ENCODE results near the gene YIPF2. TPM values are rescaled to one million over a fixed set of nuclear protein-coding genes. Genes with fewer than 3 reads are reported as not detected.

Gene YIPF2
- total RNA-seq, 1 donor from 2014 or later: 35.9 TPM

DNA sequence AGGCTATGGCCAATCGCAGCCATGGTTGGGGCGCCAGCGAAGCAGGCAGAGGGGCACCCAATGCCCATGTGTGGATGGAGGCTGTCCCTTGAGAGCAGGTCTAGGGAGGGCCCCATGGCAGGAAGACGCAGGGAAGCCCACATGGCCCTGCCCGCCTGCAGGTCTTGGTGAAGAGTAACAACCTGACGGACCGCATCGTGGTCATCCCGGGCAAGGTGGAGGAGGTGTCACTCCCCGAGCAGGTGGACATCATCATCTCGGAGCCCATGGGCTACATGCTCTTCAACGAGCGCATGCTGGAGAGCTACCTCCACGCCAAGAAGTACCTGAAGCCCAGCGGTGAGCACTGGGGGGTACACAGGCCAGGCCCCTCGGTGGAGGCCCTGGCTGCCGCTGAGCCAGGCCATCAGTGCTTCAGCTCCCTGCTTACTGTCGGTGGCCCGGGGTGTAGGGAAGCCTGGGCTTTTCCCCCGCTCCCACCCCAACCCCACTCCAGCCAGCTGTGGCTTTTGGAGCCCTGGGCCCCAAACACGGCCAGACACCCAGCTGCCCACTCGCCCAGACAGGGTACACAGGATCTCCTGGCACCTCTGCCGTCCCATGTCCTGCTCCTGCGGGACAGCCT, 14.6 kb downstream of the YIPF2 start:
- no peak for DNase-seq (ENCODE audit: low spot score in 2 of 2)
- no peak for FAIRE-seq

DNA sequence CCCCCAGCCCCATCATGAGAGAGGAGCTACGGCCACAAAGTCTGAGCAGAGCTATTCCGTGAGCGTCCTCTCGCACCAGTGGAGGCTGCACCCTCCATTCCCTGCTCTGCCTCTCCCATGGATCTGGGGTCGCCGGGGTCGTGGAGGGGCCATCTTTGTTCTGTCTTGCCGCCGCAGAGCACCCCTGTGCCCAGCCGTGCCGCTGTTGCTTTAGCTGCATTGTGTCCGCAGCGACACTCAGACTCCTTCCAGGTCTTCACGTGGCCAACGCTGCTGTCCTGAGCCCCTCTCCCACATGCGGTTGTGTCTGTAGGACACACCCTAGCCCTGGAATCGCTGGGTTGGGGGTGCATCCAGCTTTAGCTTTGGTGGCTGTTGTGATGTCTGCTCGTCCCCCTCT, 15.8 kb downstream of the YIPF2 start:
- FAIRE-seq (no peak), DNase-seq (ENCODE audit: low spot score in 2 of 2) (no peak)

DNA sequence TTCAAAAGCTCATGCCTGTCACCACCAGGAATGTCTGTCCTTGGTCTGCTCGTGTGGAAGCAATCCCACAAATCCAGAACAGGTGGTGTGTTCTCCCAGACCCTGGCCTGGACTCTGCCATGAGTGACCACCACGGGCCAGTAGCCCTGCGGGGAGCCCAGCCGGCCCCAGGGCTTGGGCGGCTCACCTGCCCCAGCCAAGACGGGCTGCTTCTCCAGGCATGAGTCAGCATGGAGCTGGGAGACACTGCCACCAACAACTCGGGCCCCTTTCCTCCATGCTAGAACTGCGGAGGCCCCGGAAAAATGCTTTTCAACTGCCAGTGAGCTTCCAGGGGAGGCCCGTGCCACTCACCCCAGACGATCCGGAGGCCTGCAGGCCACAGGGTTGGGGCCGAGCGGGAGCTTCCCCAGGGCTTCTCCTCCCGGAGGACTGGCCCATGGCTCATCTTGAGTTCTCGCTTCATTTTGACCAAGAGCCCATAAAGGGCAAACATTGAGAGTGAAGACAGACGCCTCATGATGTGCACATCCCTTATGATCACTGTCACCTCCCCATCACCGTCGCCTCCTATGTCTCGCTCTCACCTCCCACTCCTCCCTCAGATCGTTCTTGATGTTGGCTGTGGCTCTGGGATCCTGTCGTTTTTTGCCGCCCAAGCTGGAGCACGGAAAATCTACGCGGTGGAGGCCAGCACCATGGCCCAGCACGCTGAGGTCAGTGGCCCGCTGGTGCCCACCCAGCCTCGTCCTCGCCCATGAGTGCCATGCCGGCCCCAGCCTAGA, 16.7 kb downstream of the YIPF2 start:
- no peak for DNase-seq (ENCODE audit: low spot score in 2 of 2)
- no peak for FAIRE-seq

DNA sequence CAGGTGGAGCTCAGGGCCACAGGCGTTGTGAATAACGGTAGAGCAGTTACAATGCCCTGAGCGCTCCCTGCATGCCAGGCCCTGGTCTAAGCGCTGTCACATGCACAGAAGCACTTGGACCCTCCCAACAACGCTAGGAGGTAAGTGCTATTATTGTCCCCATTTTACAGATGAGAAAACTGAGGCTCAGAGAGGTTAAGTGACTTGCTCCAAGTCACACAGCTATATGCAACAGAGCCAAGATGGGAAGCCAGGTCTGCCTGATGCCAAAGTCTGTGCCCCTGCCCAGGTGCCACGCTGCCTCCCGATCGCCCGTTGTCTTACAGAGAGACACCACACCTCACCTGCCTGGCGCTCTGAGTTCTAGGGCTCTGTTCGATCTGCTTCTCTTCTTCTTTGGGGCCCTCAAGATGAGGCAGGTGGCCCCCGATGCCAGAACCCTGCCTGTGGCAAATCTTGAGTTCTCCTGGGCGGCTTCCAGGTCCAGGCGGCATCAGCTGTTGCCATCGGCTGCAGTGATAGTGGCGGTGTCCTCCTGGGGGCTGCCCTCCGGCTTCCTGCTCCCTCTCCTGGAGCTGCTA, 20.0 kb downstream of the YIPF2 start:
- no peak for FAIRE-seq
- DNase-seq (ENCODE audit: low spot score in 2 of 2): no peak

DNA sequence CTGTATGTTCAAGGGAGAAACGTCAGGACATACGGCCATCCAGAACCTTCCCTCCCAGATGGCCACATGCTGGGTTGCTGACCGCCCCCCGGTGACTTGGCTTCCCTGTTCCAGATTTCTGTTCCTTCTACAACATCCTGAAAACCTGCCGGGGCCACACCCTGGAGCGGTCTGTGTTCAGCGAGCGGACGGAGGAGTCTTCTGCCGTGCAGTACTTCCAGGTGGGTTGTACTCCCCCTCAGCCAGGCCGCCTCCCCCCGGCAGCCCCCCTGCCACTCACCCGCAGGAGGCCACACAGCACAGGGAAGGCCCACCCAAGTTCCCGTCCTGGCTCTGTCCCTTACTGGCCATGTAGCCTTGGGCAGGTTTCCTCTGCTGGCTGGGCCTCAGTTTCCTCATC, 20.5 kb downstream of the YIPF2 start:
- DNase-seq (ENCODE audit: low spot score in 2 of 2): no peak
- no peak for FAIRE-seq

DNA sequence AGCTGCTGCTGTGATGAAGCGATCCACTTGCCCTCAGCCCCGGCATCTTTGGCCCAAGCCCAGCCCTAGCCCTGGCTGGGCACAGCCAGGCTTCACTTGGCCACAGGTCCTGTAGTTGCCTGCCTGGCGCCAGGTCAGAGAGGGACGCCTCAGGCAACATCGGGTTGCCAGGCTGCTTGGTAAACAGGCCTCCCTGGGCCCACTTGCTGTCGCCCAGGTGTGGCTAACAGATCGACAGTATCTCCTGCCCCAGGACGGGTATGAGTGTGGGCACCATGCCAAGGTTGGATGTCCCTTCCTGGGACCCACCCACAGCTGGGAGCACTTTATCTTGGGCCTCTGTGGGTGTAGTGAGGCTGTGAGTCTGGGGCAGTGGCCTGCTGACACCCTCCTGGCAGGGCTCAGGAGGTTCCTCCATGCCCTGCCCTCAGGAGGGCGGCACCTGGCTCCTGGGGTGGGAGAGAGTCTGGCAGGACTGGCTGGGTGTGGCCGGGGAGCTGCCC, 29.2 kb downstream of the YIPF2 start:
- no peak for DNase-seq (ENCODE audit: low spot score in 2 of 2)
- no peak for FAIRE-seq

DNA sequence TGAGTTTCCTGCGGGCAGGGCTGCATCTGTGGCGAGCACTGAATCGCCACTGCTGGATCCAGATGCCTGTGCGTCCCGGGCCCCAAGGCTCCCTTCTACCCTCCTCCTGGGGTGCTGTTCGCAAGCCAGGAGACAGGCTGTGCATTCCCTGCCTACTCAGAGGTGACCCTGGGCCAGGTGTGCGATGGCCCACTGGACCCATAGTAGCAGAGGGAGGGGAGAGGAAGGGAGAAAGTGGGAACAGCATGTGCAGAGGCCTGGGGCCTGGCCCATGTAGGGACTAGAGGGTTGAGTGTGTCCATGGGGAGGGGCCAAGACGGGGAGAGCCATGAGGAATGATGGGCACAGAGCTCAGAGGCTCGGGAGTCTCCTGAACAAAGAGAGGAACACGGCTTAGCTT, 29.8 kb downstream of the YIPF2 start:
- FAIRE-seq (no peak), DNase-seq (ENCODE audit: low spot score in 2 of 2) (no peak)

DNA sequence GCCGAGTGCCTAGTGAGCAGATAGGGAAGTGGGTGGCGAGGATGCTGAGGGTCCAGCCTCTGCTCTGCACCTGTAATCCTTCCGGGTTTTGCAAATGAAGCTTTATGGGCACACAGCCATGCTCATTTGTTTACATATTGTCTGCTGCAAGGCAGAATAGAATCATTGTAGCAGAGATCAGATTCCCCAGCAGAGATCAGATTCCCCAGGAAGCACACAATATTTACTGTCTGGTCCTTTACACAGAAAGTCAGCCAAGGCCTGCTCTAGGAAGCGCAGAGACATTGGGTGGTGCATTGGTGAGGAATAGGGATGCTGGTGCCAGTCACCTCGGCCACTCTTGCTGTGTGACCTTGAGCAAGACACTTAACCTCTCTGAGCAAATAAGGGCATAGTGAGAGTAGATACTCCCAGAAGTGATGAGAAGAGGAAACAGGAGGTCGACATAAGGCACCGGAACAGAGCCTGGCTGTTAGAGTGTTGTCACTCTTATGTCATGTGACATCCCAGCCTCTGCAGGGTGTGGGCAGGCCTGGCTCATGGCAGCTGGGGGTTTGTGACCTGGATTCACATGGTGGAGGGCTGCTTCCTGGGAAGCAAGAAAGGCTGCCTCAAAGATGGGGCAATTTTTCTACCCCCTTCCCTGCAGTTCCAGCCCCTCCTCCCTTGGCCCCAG, 31.4 kb downstream of the YIPF2 start:
- no peak for DNase-seq (ENCODE audit: low spot score in 2 of 2)
- no peak for FAIRE-seq

DNA sequence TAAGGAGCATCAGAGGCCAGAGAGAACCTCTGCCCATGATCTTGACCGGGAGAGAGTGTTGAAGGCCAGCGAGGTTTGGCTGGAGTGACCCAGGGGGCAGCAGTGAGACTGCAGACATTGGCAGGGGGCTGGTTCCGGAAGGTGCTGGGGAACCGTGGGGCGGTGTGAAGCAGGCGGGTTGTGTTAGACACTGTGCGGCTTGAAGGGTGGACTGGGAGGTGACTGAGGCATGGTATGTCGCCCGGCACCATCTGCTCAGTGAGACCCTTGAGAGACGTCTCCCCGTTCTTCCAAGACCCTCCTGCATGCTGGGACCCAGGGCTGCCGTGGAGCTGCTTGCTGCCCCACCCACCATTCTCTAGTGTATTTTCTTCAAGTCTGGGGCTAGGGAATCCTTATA, 32.5 kb downstream of the YIPF2 start:
- no peak for FAIRE-seq
- no peak for DNase-seq (ENCODE audit: low spot score in 2 of 2)

DNA sequence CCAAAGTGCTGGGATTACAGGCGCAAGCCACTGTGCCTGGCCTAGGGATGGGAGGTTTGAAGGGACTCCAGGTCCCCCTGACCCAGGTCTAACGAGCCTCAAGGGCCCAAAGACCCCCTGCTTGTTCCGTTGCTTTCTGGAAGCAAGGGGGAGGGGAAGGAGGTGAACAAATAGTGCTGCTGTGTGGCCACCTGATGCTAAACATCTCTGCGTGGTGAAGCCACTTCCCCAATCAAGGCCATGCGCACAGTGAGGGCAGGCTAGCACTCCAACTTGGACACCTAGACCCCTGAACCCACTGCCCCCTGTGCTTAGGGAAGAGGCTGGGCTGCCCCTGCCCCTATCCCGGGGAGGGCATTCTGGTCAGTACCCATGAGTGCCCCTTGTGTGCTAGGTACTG, 33.1 kb downstream of the YIPF2 start:
- DNase-seq (ENCODE audit: low spot score in 2 of 2) (no peak), FAIRE-seq (no peak)

DNA sequence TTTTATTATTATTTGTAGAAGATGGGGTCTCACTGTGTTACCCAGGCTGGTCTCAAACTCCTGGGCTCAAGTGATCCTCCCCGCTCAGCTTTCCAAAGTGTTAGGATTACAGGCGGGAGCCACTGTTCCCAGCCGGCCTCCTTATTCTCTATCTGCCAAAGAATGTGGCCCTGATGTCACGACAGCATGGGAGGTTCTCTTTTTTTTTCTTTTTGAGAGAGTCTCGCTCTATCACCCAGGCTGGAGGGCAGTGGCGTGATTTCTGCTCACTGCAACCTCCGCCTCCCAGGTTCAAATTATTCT, 33.6 kb downstream of the YIPF2 start:
- FAIRE-seq (no peak), DNase-seq (ENCODE audit: low spot score in 2 of 2) (no peak)

DNA sequence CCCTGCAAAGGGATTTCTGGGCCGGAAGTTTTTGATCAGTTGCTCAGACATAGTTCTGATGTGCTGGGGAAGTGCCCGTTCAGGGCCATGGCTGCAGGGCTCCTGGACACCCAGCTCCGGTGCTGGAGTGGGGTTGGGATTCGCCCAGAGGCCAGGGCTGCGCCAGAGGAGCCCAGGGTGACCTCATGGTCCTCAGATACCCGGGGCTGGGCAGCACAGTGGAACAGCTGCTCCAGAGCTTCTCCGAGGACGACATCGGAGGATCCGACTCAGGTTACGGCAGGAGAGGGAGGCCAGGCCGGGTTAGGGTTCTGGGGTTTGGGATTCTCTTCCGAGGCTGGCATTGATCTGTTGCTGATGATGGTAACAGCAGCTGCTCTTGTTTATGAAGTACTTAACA, 36.2 kb downstream of the YIPF2 start:
- FAIRE-seq: no peak
- no peak for DNase-seq (ENCODE audit: low spot score in 2 of 2)

DNA sequence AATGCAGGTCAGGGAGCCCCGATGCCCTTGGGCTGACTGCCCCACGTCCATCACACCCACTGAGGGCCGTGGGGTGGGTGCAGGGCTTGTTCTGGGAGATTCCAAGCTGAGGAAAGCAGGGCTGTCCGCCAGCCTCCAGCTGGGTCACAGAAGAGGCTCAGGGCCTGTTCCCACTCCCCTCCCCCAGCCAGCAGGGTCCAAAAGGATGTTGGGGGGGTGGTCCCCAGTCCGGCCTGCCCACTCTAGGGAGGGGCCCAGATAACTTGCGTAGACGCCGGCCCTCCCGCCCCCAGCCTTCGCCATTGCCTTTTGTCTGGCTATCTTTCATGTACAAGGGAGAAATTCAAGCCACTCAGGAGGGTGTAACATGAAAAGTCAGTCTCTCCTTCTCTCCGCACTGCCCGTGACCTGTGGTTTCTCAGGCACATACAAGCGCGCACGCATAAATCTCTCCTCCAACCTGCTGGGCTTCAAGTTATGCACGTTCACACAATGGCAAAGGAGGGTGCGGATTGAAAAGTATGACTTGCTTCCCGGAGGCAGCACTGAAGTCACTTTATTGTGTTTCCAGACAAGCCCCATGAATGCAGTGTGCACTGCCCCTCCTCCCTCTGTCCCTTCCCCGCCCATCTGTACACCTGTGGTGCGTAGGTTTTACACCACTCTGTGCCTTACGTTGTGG, 36.9 kb downstream of the YIPF2 start:
- FAIRE-seq (no peak), DNase-seq (ENCODE audit: low spot score in 2 of 2) (no peak)

DNA sequence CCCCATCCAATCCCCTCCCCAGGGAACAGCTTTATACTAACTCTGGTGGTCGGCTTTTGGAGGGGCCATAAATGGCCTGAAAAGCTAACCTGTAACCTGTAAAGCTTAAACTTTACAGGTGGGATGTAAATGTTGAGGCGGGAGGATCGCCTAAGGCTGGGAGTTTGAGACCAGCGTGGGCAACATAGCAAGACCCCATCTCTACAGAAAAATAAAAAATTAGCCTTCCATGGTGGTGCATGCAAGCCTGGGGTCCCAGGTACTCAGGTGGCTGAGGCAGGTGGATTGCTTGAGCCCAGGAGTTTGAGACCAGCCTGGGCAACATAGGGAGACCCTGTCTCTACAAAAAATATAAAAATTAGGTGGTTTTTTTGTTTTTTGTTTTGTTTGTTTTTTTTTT, 38.6 kb downstream of the YIPF2 start:
- FAIRE-seq: no peak
- DNase-seq (ENCODE audit: low spot score in 2 of 2): no peak

DNA sequence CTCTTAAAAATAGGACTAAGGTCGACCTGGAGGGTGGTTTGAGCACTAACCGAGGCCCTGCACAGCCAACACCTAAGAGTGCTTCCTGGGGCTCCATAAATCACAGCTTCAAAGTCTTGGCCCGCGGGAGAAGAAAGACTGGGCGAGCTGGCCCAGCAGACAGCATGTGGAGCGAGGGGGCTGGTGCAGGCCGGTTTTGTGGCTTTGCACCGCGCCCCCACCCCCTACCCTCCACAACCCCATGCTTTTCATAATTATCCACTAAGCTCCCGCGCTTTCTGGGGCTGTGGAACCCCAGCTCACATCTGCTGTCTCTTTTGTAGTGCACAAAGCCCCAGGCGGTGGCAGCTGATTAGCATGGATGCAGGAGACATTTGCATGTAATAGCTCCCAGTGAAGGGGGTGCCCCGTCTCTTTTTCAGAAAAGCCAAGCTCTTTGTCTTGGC, 40.0 kb downstream of the YIPF2 start:
- FAIRE-seq (no peak), DNase-seq (ENCODE audit: low spot score in 2 of 2) (no peak)

DNA sequence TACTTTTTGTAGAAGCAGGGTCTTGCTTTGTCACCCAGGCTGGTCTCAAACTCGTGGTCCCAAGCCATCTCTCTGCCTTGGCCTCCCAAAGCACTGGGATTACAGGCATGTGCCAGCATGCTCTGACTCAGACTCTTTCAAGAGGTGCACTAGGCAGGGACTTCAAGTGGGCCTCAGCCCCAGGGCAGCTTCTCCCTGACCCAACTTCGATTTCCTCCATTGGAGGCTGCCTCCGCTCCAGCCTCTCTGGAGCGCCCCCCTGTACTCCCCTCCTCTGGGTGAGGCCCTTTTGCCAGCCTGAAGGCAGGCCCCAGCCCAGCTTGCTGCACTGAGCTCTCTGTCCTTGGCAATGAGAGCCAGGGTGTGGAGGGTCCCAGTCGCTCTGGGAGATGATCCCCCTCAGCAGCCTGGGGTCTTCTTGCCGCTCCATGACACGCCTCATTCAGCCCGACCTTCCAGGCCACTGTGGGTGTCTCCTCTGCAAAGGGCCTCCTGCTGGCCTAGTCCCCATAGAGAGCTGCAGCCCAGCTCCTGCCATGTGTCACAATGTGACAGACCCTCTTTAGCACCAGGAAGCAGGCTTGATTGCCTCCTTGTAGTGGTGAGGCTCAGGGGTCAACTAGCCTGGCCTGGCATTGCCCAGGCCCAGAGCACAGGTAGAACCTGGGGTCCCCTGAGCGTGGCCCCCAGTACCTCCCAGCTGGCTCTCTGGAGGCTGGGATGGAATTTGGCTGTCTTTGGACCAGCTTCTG, 40.6 kb downstream of the YIPF2 start:
- no peak for FAIRE-seq

DNA sequence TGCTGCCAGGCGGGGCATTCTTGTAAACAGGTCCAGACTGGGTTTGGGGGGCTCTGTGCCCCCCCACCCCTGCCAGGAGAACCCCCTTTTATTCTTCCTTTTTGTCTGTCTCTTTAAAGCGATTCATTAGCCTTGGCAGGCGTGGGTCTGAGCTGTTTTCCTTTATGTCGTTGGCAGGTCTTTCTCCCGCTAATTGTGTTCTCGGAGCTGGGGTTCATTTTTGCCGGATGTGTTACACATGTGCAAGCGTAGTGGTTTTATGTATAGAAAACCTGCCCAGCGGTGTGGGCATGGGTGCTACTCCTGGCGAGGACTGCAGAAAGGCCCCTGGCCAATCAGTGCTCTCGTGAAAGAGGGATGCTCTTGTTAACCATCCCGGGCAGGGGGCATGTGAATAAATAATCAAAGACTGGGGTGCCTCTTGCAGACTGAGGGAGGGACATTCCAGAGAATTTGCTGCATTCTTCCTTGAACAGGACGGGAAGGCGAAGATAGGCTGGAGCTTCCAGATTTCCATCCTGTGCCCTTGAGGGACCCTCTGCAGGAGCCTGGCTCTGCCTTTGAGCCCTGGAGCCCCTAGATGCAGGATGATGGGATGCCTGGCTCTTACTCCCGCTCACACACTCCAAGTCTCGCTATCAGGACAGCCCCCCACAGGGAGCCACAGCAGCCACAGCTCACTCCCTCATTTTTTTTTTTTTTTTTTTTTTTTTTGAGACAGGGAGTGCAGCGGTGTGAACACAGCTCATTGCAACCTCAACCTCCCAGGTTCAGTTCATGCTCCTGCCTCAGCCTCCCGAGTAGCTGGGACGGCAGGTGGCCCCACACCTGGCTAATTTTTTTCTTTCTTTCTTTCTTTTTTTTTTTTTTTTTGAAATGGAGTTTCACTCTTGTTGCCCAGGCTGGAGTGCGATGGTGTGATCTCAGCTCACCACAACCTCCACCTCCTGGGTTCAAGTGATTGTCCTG, 43.0 kb downstream of the YIPF2 start:
- DNase-seq (ENCODE audit: low spot score in 2 of 2) (no peak), FAIRE-seq (no peak)

More for the DNA sequence above, 40.6 kb downstream of the YIPF2 start:
- DNase-seq (ENCODE audit: low spot score in 2 of 2): no peak

DNA sequence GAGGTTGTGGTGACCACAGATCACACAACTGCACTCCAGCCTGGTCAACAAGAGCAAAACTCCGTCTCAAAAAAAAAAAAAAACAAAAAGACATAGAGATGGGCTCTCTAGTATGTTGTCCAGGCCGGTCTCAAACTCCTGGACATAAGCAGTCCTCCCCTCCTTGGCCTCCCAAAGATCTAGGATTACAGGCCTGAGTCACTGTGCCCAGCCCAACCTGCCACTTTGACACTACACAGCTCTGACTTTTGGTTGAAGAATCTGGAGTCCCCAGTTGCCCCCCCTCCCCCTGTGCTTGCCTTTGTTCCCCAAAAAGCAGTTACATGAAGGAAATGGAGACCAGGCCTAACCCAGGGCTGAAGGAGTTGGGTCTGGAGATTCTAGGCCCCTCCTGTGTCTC, 44.2 kb downstream of the YIPF2 start:
- no peak for FAIRE-seq
- no peak for DNase-seq (ENCODE audit: low spot score in 2 of 2)

DNA sequence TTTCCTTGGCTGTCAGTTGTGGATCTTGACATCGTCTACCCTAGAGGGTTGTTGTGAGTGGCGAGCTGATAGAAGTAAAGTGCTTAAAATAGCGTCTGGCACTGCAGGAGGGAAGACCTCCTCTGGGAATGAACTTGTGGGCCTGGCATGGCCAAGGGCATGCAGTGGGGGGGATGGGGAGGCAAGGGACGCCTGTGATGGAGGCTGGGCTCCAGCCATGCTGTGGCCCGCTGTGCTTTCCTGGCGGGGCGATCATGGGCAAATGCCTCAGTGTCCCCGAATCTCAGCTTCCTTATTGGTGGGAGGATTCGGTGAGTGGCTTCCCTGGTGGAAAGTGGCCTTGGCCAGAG, 46.4 kb downstream of the YIPF2 start:
- FAIRE-seq: no peak

More for the DNA sequence above, 46.4 kb downstream of the YIPF2 start:
- no peak for DNase-seq (ENCODE audit: low spot score in 2 of 2)
